GM18907 (cell line): ENCODE results near the gene ST6GALNAC4.

ENCODE experiments used
- ATAC-seq: cut with Tn5 transposase; IDR thresholded peaks from one replicate; pipeline ENCODE4 v1.9.1; 2021; ENCODE audit warnings: mild to moderate bottlenecking, moderate library complexity; ENCODE audit not compliant: unreplicated experiment

The ST6GALNAC4 gene

GRCh38 chr9:127947841-127948710 is 31.2 kb upstream of the ST6GALNAC4 start:
- ATAC-seq = no peak

GRCh38 chr9:127946728-127947127 is 29.9 kb upstream of the ST6GALNAC4 start:
- ATAC-seq = no peak

- no peak for ATAC-seq
Measured at GRCh38 chr9:127945942-127946341, 29.1 kb upstream of the ST6GALNAC4 start.

GRCh38 chr9:127945338-127945737 is 28.5 kb upstream of the ST6GALNAC4 start:
- ATAC-seq = no peak

GRCh38 chr9:127944586-127945218 is 27.9 kb upstream of the ST6GALNAC4 start:
- no peak for ATAC-seq

- ATAC-seq = peak; percentile 40
Measured at GRCh38 chr9:127943731-127944144, 26.9 kb upstream of the ST6GALNAC4 start.

GRCh38 chr9:127943011-127943662 is 26.3 kb upstream of the ST6GALNAC4 start:
- no peak for ATAC-seq

- no peak for ATAC-seq
Measured at GRCh38 chr9:127942216-127943010, 25.6 kb upstream of the ST6GALNAC4 start.

GRCh38 chr9:127941961-127942215 is 25.0 kb upstream of the ST6GALNAC4 start:
- no peak for ATAC-seq

GRCh38 chr9:127941062-127941960 is 24.5 kb upstream of the ST6GALNAC4 start:
- no peak for ATAC-seq

GRCh38 chr9:127940593-127940992 is 23.8 kb upstream of the ST6GALNAC4 start:
- ATAC-seq = no peak

GRCh38 chr9:127938298-127938690 is 21.5 kb upstream of the ST6GALNAC4 start:
- ATAC-seq = no peak

- peak; percentile 89 for ATAC-seq
Measured at GRCh38 chr9:127937388-127938297, 20.8 kb upstream of the ST6GALNAC4 start, which contains the start of gene DPM2. TSS of gene DPM2 (minus strand) at chr9:127937854. CDS start at chr9:127937820, 34 bp downstream.

- no peak for ATAC-seq
Measured at GRCh38 chr9:127937056-127937387, 20.2 kb upstream of the ST6GALNAC4 start.

- ATAC-seq = no peak
Measured at GRCh38 chr9:127936347-127936852, 19.6 kb upstream of the ST6GALNAC4 start.

GRCh38 chr9:127935765-127936221 is 19.0 kb upstream of the ST6GALNAC4 start:
- no peak for ATAC-seq

GRCh38 chr9:127934986-127935385 is 18.1 kb upstream of the ST6GALNAC4 start:
- no peak for ATAC-seq

GRCh38 chr9:127934248-127934647 is 17.4 kb upstream of the ST6GALNAC4 start:
- ATAC-seq = no peak
